Stimulated activated CD4-positive, alpha-beta T cell treated with anti-CD3 and anti-CD28 coated beads, Interleukin-4, amount 100 ng/mL, for 1 hour (primary cell): ENCODE results near the gene SH3BP5.
"Not testable (repeated sequence)": the region's sequence is repeated elsewhere in the genome, so short reads cannot be mapped to it uniquely, and the experiment has no call there.

Experiments used
- DNase-seq: peaks from one replicate; pipeline ENCODE4 v3.0.0-alpha.2; 2020

SH3BP5 gene

GRCh38 chr3:15332405-15333098 lies at the start of gene SH3BP5:
Gene SH3BP5 (minus strand): TSS chr3:15332586. CDS start chr3:15332408, 178 bp downstream.
- peak; percentile 77 for DNase-seq

- DNase-seq: no peak
These were observed 48.8 kb upstream of the SH3BP5 start for GRCh38 chr3:15380980-15381890.

- DNase-seq: peak; percentile 88
These were observed 45.8 kb upstream of the SH3BP5 start for GRCh38 chr3:15377961-15378791.

- no peak for DNase-seq
These were observed 43.1 kb upstream of the SH3BP5 start for GRCh38 chr3:15375461-15376000.

GRCh38 chr3:15372918-15373317 lies 40.5 kb upstream of the SH3BP5 start:
- DNase-seq: no peak

GRCh38 chr3:15368561-15369135 lies 36.3 kb upstream of the SH3BP5 start:
- DNase-seq: no peak

- no peak for DNase-seq
These were observed 34.7 kb upstream of the SH3BP5 start for GRCh38 chr3:15367059-15367458.

GRCh38 chr3:15364078-15364477 lies 31.7 kb upstream of the SH3BP5 start:
- DNase-seq: not testable (repeated sequence)

GRCh38 chr3:15361494-15362214 lies 29.3 kb upstream of the SH3BP5 start:
- DNase-seq: peak; percentile 53

GRCh38 chr3:15360788-15361493 lies 28.6 kb upstream of the SH3BP5 start:
- DNase-seq: no peak

- no peak for DNase-seq
These were observed 27.5 kb upstream of the SH3BP5 start for GRCh38 chr3:15359677-15360397.

GRCh38 chr3:15356651-15357061 lies 24.3 kb upstream of the SH3BP5 start:
- DNase-seq: not testable (repeated sequence)

GRCh38 chr3:15356176-15356575 lies 23.8 kb upstream of the SH3BP5 start:
- no peak for DNase-seq

- DNase-seq: no peak
These were observed 22.7 kb upstream of the SH3BP5 start for GRCh38 chr3:15355086-15355485.

GRCh38 chr3:15354485-15354884 lies 22.1 kb upstream of the SH3BP5 start:
- DNase-seq: no peak

- DNase-seq: no peak
These were observed 17.8 kb upstream of the SH3BP5 start for GRCh38 chr3:15350141-15350540.

GRCh38 chr3:15349438-15349837 lies 17.1 kb upstream of the SH3BP5 start:
- DNase-seq: not testable (repeated sequence)

- DNase-seq: no peak
These were observed 15.9 kb upstream of the SH3BP5 start for GRCh38 chr3:15348246-15348645.

- no peak for DNase-seq
These were observed 15.3 kb upstream of the SH3BP5 start for GRCh38 chr3:15347737-15348110.

- no peak for DNase-seq
These were observed 14.8 kb upstream of the SH3BP5 start for GRCh38 chr3:15347063-15347736.
